Measurements from ENCODE around the gene RNF112.

DNA sequence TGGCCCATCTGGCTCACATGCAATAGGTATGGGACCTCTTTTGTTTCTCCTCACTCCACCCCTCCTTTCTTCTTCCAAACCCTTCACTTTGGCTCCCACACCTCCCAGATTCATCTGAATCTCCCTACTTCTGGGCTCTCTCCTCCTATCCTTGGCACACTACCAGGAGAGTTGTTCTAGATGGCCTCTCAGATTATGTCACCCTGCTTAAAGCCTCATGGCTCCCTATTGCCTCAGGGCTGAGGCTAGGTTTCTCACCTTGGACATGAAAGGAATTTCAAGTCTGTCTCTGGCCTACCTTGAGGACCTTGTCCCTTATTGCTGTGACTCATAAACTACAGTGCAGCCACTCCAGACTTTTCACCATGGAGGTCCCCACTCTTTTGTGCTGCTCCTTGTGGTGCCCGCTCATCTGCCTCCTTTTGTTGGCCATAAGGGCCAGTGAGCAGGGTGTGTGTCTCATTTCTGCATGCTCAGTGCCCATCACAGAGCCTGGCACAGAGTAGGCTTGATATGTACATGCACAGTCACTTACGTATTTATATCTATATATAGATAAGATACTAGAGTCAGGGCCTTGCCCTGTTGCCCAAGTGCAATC is 23.0 kb upstream of the RNF112 start:
- TF ChIP-seq, protein P1, sequence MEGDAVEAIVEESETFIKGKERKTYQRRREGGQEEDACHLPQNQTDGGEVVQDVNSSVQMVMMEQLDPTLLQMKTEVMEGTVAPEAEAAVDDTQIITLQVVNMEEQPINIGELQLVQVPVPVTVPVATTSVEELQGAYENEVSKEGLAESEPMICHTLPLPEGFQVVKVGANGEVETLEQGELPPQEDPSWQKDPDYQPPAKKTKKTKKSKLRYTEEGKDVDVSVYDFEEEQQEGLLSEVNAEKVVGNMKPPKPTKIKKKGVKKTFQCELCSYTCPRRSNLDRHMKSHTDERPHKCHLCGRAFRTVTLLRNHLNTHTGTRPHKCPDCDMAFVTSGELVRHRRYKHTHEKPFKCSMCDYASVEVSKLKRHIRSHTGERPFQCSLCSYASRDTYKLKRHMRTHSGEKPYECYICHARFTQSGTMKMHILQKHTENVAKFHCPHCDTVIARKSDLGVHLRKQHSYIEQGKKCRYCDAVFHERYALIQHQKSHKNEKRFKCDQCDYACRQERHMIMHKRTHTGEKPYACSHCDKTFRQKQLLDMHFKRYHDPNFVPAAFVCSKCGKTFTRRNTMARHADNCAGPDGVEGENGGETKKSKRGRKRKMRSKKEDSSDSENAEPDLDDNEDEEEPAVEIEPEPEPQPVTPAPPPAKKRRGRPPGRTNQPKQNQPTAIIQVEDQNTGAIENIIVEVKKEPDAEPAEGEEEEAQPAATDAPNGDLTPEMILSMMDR (IDR thresholded peaks at IDR 0.05) = no peak
- TF ChIP-seq POLR2A (IDR thresholded peaks at IDR 0.05) = no peak
- no peak for TF ChIP-seq EP300 (IDR thresholded peaks at IDR 0.05)

All from tibial nerve (tissue), 4 donors.